HepG2 (cell line): ENCODE results near the gene FOXK2. TPM values are rescaled to one million over a fixed set of nuclear protein-coding genes. Genes with fewer than 3 reads are reported as not detected.

Experiments
- ATAC-seq: fragments of 200-7000 bp; cut with Tn5 transposase; 3 replicates; pipeline ENCODE4 v1.9.1; 2020; ENCODE audit warnings: mild to moderate bottlenecking, moderate library complexity
- BruUV-seq: library from RNA; stranded (reverse); fragments of 400-500 nt; replicated peaks from 2 replicates; lab custom pipeline; 2021; lab: Mats Ljungman, UMichigan
- CTCF ChIA-PET: fragments of 300-600 bp; formaldehyde crosslinking; extraction: SDS; loops from one replicate; lab custom pipeline; 2021; ENCODE audit warnings: low total read pairs, inconsistent platforms, low intra/inter-chr PET ratio; lab: Yijun Ruan, JAX
- POLR2A ChIA-PET: fragments of 350-600 bp; sonication (Branson Sonifier 250); formaldehyde crosslinking; loops from one replicate; lab custom pipeline; 2020; ENCODE audit warnings: antibody characterized with exemption, inconsistent platforms; lab: Yijun Ruan, JAX
- DNase-seq: peaks from one replicate; pipeline ENCODE4 v3.0.0-alpha.2; 2015; ENCODE audit warnings: low spot score
- FAIRE-seq: peaks from 3 replicates; lab custom pipeline; 2011; peaks lifted over from hg19 to GRCh38; lab: Jason Lieb, UNC
- H2AFZ ChIP-seq: one replicate; pipeline ENCODE4 v1.6.1; 2011; ENCODE audit warnings: low read length, inconsistent platforms
- H3K27ac ChIP-seq: fragments of 300-600 bp; 3 replicates; pipeline ENCODE4 v1.8.0; 2011; ENCODE audit warnings: mixed run types, mild to moderate bottlenecking, mixed read lengths, low read length, inconsistent platforms; ENCODE audit not compliant: insufficient read depth; ENCODE audit errors: extremely low read length
- H3K27me3 ChIP-seq, 2 experiments: fragments of 200-600 bp in 1 of 2; 2 replicates in 1 of 2; 3 replicates in 1 of 2; pipeline versions ENCODE4 v1.6.0 to v1.8.0; 2011; ENCODE audit warnings: low read length in 2 of 2, mild to moderate bottlenecking in 2 of 2, moderate library complexity in 2 of 2, inconsistent platforms in 1 of 2; ENCODE audit not compliant: insufficient read depth in 2 of 2, control insufficient read depth in 1 of 2
- H3K36me3 ChIP-seq, 2 experiments: fragments of 200-600 bp in 1 of 2; replicated peaks in 1 of 2; 2 replicates in 1 of 2; 3 replicates in 1 of 2; pipeline versions ENCODE4 v1.5.1 to v1.8.0; 2011; ENCODE audit warnings: low read length in 2 of 2, inconsistent platforms in 1 of 2; ENCODE audit not compliant: insufficient read depth in 2 of 2, control insufficient read depth in 1 of 2
- H3K4me1 ChIP-seq: 2 replicates; pipeline ENCODE4 v1.5.1; 2012; ENCODE audit warnings: low read length, inconsistent platforms; ENCODE audit not compliant: insufficient read depth
- H3K4me2 ChIP-seq: 2 replicates; pipeline ENCODE4 v1.6.0; 2011; ENCODE audit warnings: low read depth, low read length, inconsistent platforms
- H3K4me3 ChIP-seq, 3 experiments: fragments of 200-600 bp in 1 of 3; sonication (generic), shearing (Covaris generic) in 1 of 3; replicated peaks in 1 of 3; 2 replicates each; pipeline ENCODE4 v1.5.1; 2011 to 2016; ENCODE audit warnings: low read length in 3 of 3, inconsistent platforms in 2 of 3, low read depth in 2 of 3, mild to moderate bottlenecking in 2 of 3, control low read depth in 1 of 3, mixed read lengths in 1 of 3; ENCODE audit not compliant: insufficient read depth in 1 of 3
- H3K79me2 ChIP-seq: one replicate; pipeline ENCODE4 v1.6.1; 2011; ENCODE audit warnings: low read length, inconsistent platforms; ENCODE audit not compliant: insufficient read depth
- H3K9ac ChIP-seq: 2 replicates; pipeline ENCODE4 v1.6.0; 2011; ENCODE audit warnings: mild to moderate bottlenecking, low read depth, low read length, inconsistent platforms; ENCODE audit not compliant: insufficient read depth
- H3K9me3 ChIP-seq: 2 replicates; pipeline ENCODE4 v1.5.1; 2012; ENCODE audit warnings: mild to moderate bottlenecking, low read length
- H4K20me1 ChIP-seq: 2 replicates; pipeline ENCODE4 v1.6.0; 2011; ENCODE audit warnings: inconsistent platforms, mild to moderate bottlenecking, low read length, moderate library complexity; ENCODE audit not compliant: insufficient read depth
- AHR ChIP-seq: IDR thresholded peaks from 2 replicates; pipeline ENCODE4 v1.6.1; 2018; ENCODE audit warnings: missing genetic modification reagents, missing compliant biosample characterization
- EZH2 ChIP-seq: conservative IDR thresholded peaks from 2 replicates; pipeline ENCODE4 v1.6.1; 2012; ENCODE audit warnings: mild to moderate bottlenecking, low read depth, low read length, moderate library complexity
- FOXA1 ChIP-seq, 2 experiments: fragments of 450-650 bp in 1 of 2; sonication (generic) in 1 of 2; formaldehyde crosslinking in 1 of 2; IDR thresholded peaks; 2 replicates each; pipeline versions ENCODE4 v1.4.0 to v1.6.1; 2016 to 2020; ENCODE audit warnings: missing genetic modification reagents in 1 of 2
- GPN1 ChIP-seq: sonication (generic); formaldehyde crosslinking; IDR thresholded peaks from 2 replicates; pipeline ENCODE4 v1.5.1; 2020; ENCODE audit warnings: missing genetic modification reagents, borderline replicate concordance
- HNF4A ChIP-seq: sonication (generic); formaldehyde crosslinking; IDR thresholded peaks from 2 replicates; pipeline ENCODE4 v1.4.0; 2020; ENCODE audit warnings: missing genetic modification reagents
- MAFF ChIP-seq: IDR thresholded peaks from 2 replicates; pipeline ENCODE4 v1.6.1; 2011; ENCODE audit warnings: low read depth, low read length, improper control_type of control experiment
- PAF1 ChIP-seq: IDR thresholded peaks from 2 replicates; pipeline ENCODE4 v1.6.1; 2016; ENCODE audit warnings: missing genetic modification reagents, missing compliant biosample characterization
- PCBP1 ChIP-seq: fragments of 200-400 bp; formaldehyde crosslinking; IDR thresholded peaks from 2 replicates; pipeline ENCODE4 v1.6.1; 2017; ENCODE audit warnings: mild to moderate bottlenecking, low read depth, low read length, borderline replicate concordance
- PPARG ChIP-seq: conservative IDR thresholded peaks from 2 replicates; pipeline ENCODE4 v1.6.1; 2016; ENCODE audit warnings: missing biosample characterization, missing genetic modification reagents
- SALL1 ChIP-seq: sonication (generic); formaldehyde crosslinking; IDR thresholded peaks from 2 replicates; pipeline ENCODE4 v1.8.0; 2022; ENCODE audit warnings: mild to moderate bottlenecking, missing genetic modification reagents
- TEAD3 ChIP-seq: optimal IDR thresholded peaks from 2 replicates; pipeline ENCODE3; 2016; ENCODE audit warnings: borderline replicate concordance
- ZFP82 ChIP-seq: sonication (generic); formaldehyde crosslinking; IDR thresholded peaks from 2 replicates; pipeline ENCODE4 v1.5.1; 2020; ENCODE audit warnings: mild to moderate bottlenecking, missing genetic modification reagents, borderline replicate concordance
- ZNF143 ChIP-seq: sonication (generic); formaldehyde crosslinking; IDR thresholded peaks from 2 replicates; pipeline ENCODE4 v1.4.0; 2020; ENCODE audit warnings: missing genetic modification reagents
- ZNF44 ChIP-seq: sonication (generic); formaldehyde crosslinking; IDR thresholded peaks from 2 replicates; pipeline ENCODE4 v1.5.1; 2020; ENCODE audit warnings: mild to moderate bottlenecking, missing genetic modification reagents
- WGBS: methylation state at CpG from one replicate; pipeline ENCODE4 v1.1.6; 2017; ENCODE audit warnings: low lambda C conversion rate; 5-methylcytosine and 5-hydroxymethylcytosine counted together
- in situ Hi-C: cut with HindIII; loops from 2 replicates; pipeline ENCODE4 v1.10.0; 2017; ENCODE audit warnings: low pct_unique_long_range_greater_than_20kb; ENCODE audit not compliant: extremely low pct_ligation_motif_present
- intact Hi-C: fragments of 100-400 bp; cut with micrococcal nuclease; formaldehyde crosslinking; loops from one replicate; pipeline ENCODE4 v1.10.0; 2022; ENCODE audit not compliant: unreplicated experiment
- polyA plus RNA-seq, 8 experiments: library from polyadenylated mRNA; depleted of rRNA in 3 of 8; stranded (reverse) in 7 of 8; unstranded in 1 of 8; fragments of >200 nt; fragmentation: Illumina TruSeq in 4 of 8; extraction: Trizol in 4 of 8; gene quantifications; 2 replicates each; pipeline versions ENCODE4 v1.2.1 to v1.2.3, GENCODE V29; 2011 to 2016; ENCODE audit warnings: low read depth in 4 of 8, missing spikeins in 1 of 8, mixed read lengths in 1 of 8; ENCODE audit not compliant: insufficient read depth in 1 of 8
- total RNA-seq, 5 experiments: library from RNA; depleted of rRNA; stranded (reverse); fragments of >200 nt; fragmentation: Illumina TruSeq; extraction: Trizol; gene quantifications; 2 replicates each; pipeline ENCODE4 v1.2.3, GENCODE V29; 2016; ENCODE audit warnings: low read depth in 1 of 5
- TF ChIP-seq, protein P1 (sequence below): IDR thresholded peaks from 2 replicates; pipeline ENCODE4 v1.6.1; 2016; ENCODE audit warnings: low read depth
- TF ChIP-seq, protein P2 (sequence below): sonication (generic); formaldehyde crosslinking; IDR thresholded peaks from 2 replicates; pipeline ENCODE4 v1.8.1; 2023; ENCODE audit warnings: mild to moderate bottlenecking, moderate library complexity, missing genetic modification reagents

The FOXK2 gene
- total and polyA plus RNA-seq, 2 of the 13 experiments (the other 11 are each of a cell fraction or from before 2014, with no cell fraction given) = 67.1 to 67.2 TPM

DNA sequence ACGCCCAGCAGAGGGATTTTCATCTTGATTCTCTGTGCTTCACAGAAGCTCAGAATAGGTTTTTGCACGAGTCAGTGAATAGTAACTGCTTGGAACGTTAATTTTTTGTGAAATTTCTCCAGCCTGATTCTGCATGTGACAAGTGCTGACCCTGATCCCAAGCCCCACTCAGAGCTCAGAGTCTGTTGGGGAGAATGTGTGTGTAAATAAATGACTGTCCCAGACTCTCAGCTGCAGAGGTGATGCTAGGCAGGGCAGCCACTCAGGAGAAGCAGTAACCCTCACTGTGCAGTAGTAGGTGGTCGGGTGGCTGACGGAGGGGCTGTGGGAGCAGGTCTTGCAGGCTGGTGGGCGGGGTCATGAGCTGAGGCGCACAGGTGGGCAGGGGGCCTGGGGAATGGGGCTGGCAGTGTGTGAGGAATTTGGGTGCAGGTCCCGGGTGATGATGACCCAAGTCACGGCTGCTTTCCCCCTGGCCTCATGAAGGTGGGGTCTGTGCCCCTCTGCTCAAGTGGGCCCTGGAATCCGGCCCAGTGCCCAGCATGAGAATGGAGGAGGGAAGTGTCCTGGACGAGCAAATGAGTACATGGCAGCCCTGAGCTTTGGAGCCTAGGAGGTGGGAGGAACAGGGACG is 16.3 kb upstream of the FOXK2 start:
- Histone ChIP-seq H3K27ac (no peak overlapping the region), H3K4me1 (peaks cover 72% of the 10 kb centered on the region), H4K20me1 (no peaks in the 10 kb centered on the region), H3K36me3 (no peaks in the 10 kb centered on the region), H3K4me2 (peak overlapping the region; percentile 87), H3K79me2 (no peaks in the 10 kb centered on the region), H3K9me3 (no peaks in the 10 kb centered on the region), H3K4me3 (peak overlapping the region; percentile 11 to 66 (median 15); a peak in 5 of 6 replicates), H3K9ac (peak overlapping the region; percentile 16), H2AFZ (no peak overlapping the region), H3K27me3 (no peaks in the 10 kb centered on the region; a peak in 1 of 5 replicates)
- FAIRE-seq (peak; percentile 54), ATAC-seq (peak; percentile 82), DNase-seq (peak; percentile 50)
- in situ Hi-C loops = no loop called here
- no TSS peak for BruUV-seq
- ChIA-PET CTCF (interaction anchor here (1.1 kb wide), 1 partner anchor 49 kb away, joined by 3 read pairs; no protein-coding TSS in a partner anchor), POLR2A (interaction anchor here (0.5 to 5.1 kb wide), 12 partner anchors 8 to 205 kb away, joined by 3 to 30 read pairs (median 5); partner anchors contain the start of gene FOXK2)
- 26% methylated on average over 12 of the region's 12 CpGs for WGBS
- intact Hi-C loops = no loop called here
- peak; percentile 83 for TF ChIP-seq TEAD3 (CRISPR knock-in tag)
- no peak for TF ChIP-seq FOXA1 (IDR thresholded peaks at IDR 0.05)
- peak; percentile 40 for TF ChIP-seq FOXA1 (CRISPR knock-in tag; IDR thresholded peaks at IDR 0.05)
- TF ChIP-seq EZH2 = no peak
- TF ChIP-seq ZNF44 = no peak
- no peak for TF ChIP-seq PPARG (CRISPR knock-in tag)
- TF ChIP-seq, protein P1, sequence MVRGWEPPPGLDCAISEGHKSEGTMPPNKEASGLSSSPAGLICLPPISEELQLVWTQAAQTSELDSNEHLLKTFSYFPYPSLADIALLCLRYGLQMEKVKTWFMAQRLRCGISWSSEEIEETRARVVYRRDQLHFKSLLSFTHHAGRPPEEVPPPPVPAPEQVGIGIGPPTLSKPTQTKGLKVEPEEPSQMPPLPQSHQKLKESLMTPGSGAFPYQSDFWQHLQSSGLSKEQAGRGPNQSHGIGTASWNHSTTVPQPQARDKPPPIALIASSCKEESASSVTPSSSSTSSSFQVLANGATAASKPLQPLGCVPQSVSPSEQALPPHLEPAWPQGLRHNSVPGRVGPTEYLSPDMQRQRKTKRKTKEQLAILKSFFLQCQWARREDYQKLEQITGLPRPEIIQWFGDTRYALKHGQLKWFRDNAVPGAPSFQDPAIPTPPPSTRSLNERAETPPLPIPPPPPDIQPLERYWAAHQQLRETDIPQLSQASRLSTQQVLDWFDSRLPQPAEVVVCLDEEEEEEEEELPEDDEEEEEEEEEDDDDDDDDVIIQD (CRISPR knock-in tag) = peak; percentile 75; the same call in 1 of the 2 replicates
- no peak for TF ChIP-seq AHR (CRISPR knock-in tag)
- TF ChIP-seq MAFF = no peak
- TF ChIP-seq ZNF143 (CRISPR knock-in tag) = 0 out of 2 replicates have a peak, but pooled peaks have one; percentile 11
- TF ChIP-seq SALL1 (CRISPR knock-in tag) = no peak
- TF ChIP-seq, protein P2, sequence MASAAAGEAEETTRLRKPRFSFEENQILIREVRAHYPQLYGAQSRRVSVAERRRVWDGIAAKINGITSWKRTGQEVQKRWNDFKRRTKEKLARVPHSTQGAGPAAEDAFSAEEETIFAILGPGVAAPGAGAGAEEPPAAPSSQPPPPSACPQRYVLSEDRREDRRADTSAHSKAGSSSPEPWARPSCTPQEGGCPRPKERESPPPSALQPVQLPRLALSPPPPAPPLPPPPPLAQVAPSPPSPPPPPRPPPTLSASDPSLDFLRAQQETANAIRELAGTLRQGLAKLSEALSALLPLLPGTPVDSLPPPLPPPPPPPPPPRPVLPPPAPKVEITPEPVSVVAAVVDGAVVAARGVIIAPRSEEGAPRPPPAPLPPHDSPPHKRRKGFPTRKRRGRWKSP (CRISPR knock-in tag) = no peak
- no peak for TF ChIP-seq PCBP1
- TF ChIP-seq ZFP82 (CRISPR knock-in tag) = no peak
- peak; percentile 49; the same call in 1 of the 2 replicates for TF ChIP-seq HNF4A
- TF ChIP-seq PAF1 (CRISPR knock-in tag) = no peak
- no peak for TF ChIP-seq GPN1 (CRISPR knock-in tag)
